ENCODE data around the gene ESPN. TPM values are rescaled to one million over a fixed set of nuclear protein-coding genes. Genes with fewer than 3 reads are reported as not detected.

The ESPN gene
- total and polyA plus RNA-seq, 2 of the 8 experiments (the other 6 are each of a cell fraction or from before 2014, with no cell fraction given) = 5.2 to 16.3 TPM

DNA sequence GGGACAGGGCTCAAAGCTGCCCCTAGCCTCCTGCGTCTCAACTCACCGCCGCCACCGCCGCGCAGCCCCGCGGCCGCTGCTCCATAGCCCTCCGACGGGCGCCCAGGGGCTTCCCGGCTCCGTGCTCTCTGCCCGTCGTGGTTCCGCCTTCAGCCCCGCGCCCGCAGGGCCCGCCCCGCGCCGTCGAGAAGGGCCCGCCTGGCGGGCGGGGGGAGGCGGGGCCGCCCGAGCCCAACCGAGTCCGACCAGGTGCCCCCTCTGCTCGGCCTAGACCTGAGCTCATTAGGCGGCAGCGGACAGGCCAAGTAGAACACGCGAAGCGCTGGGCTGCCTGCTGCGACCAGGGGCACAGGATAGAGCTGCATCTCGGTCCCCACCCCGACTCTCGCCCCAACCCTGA lies 41.4 kb downstream of the ESPN start, which contains the start of gene TNFRSF25:
TSS of gene TNFRSF25 (minus strand) at position 151 of the 400 bp plus-strand sequence. CDS start at position 85, 66 bp downstream.
- no peak within 1 kb of the TSS for H2BK120ac ChIP-seq (replicated peaks; ENCODE audit: low read depth, low read length)
- H4K5ac ChIP-seq (ENCODE audit: insufficient read length, low read depth, low read length) = no peak within 1 kb of the TSS
- H3K4me3 ChIP-seq (ENCODE audit: extremely low read depth in 1 of 4, insufficient read depth in 2 of 4, low read depth in 3 of 4, low read length in 4 of 4) = peak within 1 kb of the TSS; percentile 2 to 56 (median 12); a peak in 6 of 8 replicates
- H3K79me2 ChIP-seq (ENCODE audit: control insufficient read depth in 1 of 2, insufficient read depth in 2 of 2, low read length in 2 of 2) = no peaks in the 10 kb centered on the region
- peaks cover 0 to 8% (median 5%) of the 10 kb centered on the region in 4 experiments; a peak in 4 of 7 replicates for H3K4me1 ChIP-seq (replicated peaks in 1 of 4; ENCODE audit: control insufficient read depth in 3 of 4, insufficient read depth in 4 of 4, low read length in 3 of 4)
- no peak within 1 kb of the TSS; the same call in 1 of the 2 replicates for H2AFZ ChIP-seq (ENCODE audit: low read length)
- peak within 1 kb of the TSS; percentile 49 to 63 for H3K4me2 ChIP-seq (ENCODE audit: insufficient read depth in 1 of 2, low read depth in 2 of 2, low read length in 2 of 2)
- POLR2A ChIA-PET (ENCODE audit: partially characterized antibody) = interaction anchor here (0.8 to 13.7 kb wide), 6 partner anchors 12 to 259 kb away, joined by 3 to 123 read pairs (median 3); no protein-coding TSS in a partner anchor
- no peak within 1 kb of the TSS for H3K14ac ChIP-seq (ENCODE audit: insufficient read length)
- H3K9me3 ChIP-seq (ENCODE audit: insufficient read depth in 2 of 2, low read depth in 1 of 2, low read length in 1 of 2) = no peaks in the 10 kb centered on the region
- no peak within 1 kb of the TSS for H3K23ac ChIP-seq (ENCODE audit: insufficient read length)
- H4K20me1 ChIP-seq (replicated peaks in 1 of 2; ENCODE audit: control insufficient read depth in 1 of 2, insufficient read depth in 2 of 2, low read length in 2 of 2) = peaks cover 5 to 9% of the 10 kb centered on the region in 2 experiments
- H3K79me1 ChIP-seq (ENCODE audit: low read depth, low read length) = no peaks in the 10 kb centered on the region
- H3K9ac ChIP-seq (replicated peaks in 1 of 4; ENCODE audit: extremely low read depth in 1 of 4, low read depth in 3 of 4, low read length in 3 of 4) = no peak within 1 kb of the TSS
- DNase-seq (ENCODE audit: low read depth in 1 of 2, low spot score in 2 of 2) (peak in 1 of 2 experiments; percentile 83), FAIRE-seq (no peak)
- H2BK20ac ChIP-seq (ENCODE audit: low read length) = no peak within 1 kb of the TSS
- peak within 1 kb of the TSS; percentile 5; the same call in 1 of the 2 replicates for H3K18ac ChIP-seq (ENCODE audit: extremely low read depth, low read length)
- peaks cover 5 to 25% (median 13%) of the 10 kb centered on the region in 4 experiments; a peak in 5 of 8 replicates for H3K36me3 ChIP-seq (ENCODE audit: control insufficient read depth in 2 of 4, insufficient read depth in 4 of 4, low read length in 3 of 4)
- peak within 1 kb of the TSS; percentile 88 for H4K91ac ChIP-seq (replicated peaks; ENCODE audit: insufficient read length, low read length)
- no peak within 1 kb of the TSS for H2AK5ac ChIP-seq (ENCODE audit: low read depth, low read length)
- no peak within 1 kb of the TSS for H2BK12ac ChIP-seq (ENCODE audit: low read depth, low read length)
- peaks cover 0 to 7% (median 4%) of the 10 kb centered on the region in 4 experiments; a peak in 3 of 7 replicates for H3K27me3 ChIP-seq (replicated peaks in 1 of 4; ENCODE audit: control insufficient read depth in 3 of 4, extremely low read depth in 1 of 4, insufficient read depth in 3 of 4, low read length in 3 of 4)
- no peak within 1 kb of the TSS for H2BK5ac ChIP-seq (ENCODE audit: low read depth, low read length)
- CTCF ChIA-PET (ENCODE audit: partially characterized antibody) = interaction anchor here (0.9 to 4.2 kb wide), 7 partner anchors 11 to 43 kb away, joined by 4 to 31 read pairs (median 8); no protein-coding TSS in a partner anchor
- H2BK15ac ChIP-seq (ENCODE audit: low read length) = 0 out of 2 replicates have a peak within 1 kb of the TSS, but pooled peaks have one; percentile 61
- no peak within 1 kb of the TSS for H3K56ac ChIP-seq (replicated peaks; ENCODE audit: insufficient read length, low read depth, low read length)
- H3K27ac ChIP-seq (ENCODE audit: low read depth, low read length) = no peak within 1 kb of the TSS
- peak within 1 kb of the TSS; percentile 28; the same call in 1 of the 2 replicates for H4K8ac ChIP-seq (ENCODE audit: extremely low read depth, insufficient read depth, low read length)
- no peak within 1 kb of the TSS for H3K4ac ChIP-seq (replicated peaks; ENCODE audit: insufficient read length, low read depth, low read length)
- WGBS, 2 experiments (ENCODE audit: extremely low coverage in 1 of 2, insufficient coverage in 1 of 2, insufficient read length in 1 of 2, insufficient replicate concordance in 2 of 2, low coverage in 1 of 2, low lambda C conversion rate in 2 of 2, missing lambda C conversion rate in 1 of 2) = 16% methylated on average over 14 of the region's 43 CpGs; no CpG with 5 or more reads in 1 of the 2 experiments
- no peaks in the 10 kb centered on the region; the same call in 1 of the 2 replicates for H3K23me2 ChIP-seq (ENCODE audit: low read depth, low read length)
- TF ChIP-seq KDM5A (IDR thresholded peaks at IDR 0.05; ENCODE audit: low read length) (no peak), CEBPB (IDR thresholded peaks at IDR 0.05; ENCODE audit: low read depth, low read length) (no peak), BACH1 (IDR thresholded peaks at IDR 0.05; ENCODE audit: low read length) (no peak), SUZ12 (IDR thresholded peaks at IDR 0.05; ENCODE audit: low read length) (0 out of 2 replicates have a peak, but pooled peaks have one; percentile 19), SIX5 (IDR thresholded peaks at IDR 0.05; ENCODE audit: low read depth, low read length) (no peak), EZH2 (IDR thresholded peaks at IDR 0.05; ENCODE audit: low read depth, low read length, severe bottlenecking) (no peak), ASH2L (IDR thresholded peaks at IDR 0.05; ENCODE audit: low read length) (peak; percentile 45), NANOG (IDR thresholded peaks at IDR 0.05; ENCODE audit: insufficient read depth, low read depth, low read length, poor library complexity, severe bottlenecking) (no peak), POU5F1 (IDR thresholded peaks at IDR 0.05; ENCODE audit: low read depth, low read length) (no peak), RFX5 (IDR thresholded peaks at IDR 0.05; ENCODE audit: borderline replicate concordance, low read depth, low read length) (no peak), KDM1A (IDR thresholded peaks at IDR 0.05; ENCODE audit: borderline replicate concordance, low read length) (no peak)
- TF ChIP-seq, protein P1, sequence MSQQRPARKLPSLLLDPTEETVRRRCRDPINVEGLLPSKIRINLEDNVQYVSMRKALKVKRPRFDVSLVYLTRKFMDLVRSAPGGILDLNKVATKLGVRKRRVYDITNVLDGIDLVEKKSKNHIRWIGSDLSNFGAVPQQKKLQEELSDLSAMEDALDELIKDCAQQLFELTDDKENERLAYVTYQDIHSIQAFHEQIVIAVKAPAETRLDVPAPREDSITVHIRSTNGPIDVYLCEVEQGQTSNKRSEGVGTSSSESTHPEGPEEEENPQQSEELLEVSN (IDR thresholded peaks at IDR 0.05) = peak; percentile 61

All from H1 (cell line).